Measurements from ENCODE around the gene CGB1. TPM values are rescaled to one million over a fixed set of nuclear protein-coding genes. Genes with fewer than 3 reads are reported as not detected.

The CGB1 gene
- total and polyA plus RNA-seq, 10 of the 15 experiments (the other 5 are each of a cell fraction or from before 2014, with no cell fraction given), result not detected

GRCh38 chr19:49070416-49070815 is 33.7 kb upstream of the CGB1 start:
- SMC1A ChIA-PET (ENCODE audit: uncharacterized antibody, unreplicated experiment), result no interaction called here
- POLR2A ChIA-PET, result interaction anchor here (0.6 to 1.3 kb wide), 2 partner anchors 10 to 795 kb away, joined by 4 to 7 read pairs; no protein-coding TSS in a partner anchor
- RAD21 ChIA-PET (ENCODE audit: unreplicated experiment), result interaction anchor here (1.9 kb wide), 1 partner anchor 138 kb away, joined by 4 read pairs; no protein-coding TSS in a partner anchor
- CTCF ChIA-PET, result interaction anchor here (0.6 to 1.4 kb wide), 4 partner anchors 28 to 155 kb away, joined by 3 to 5 read pairs (median 3); no protein-coding TSS in a partner anchor
- TF ChIP-seq PAX5 (IDR thresholded peaks at IDR 0.05; ENCODE audit: borderline replicate concordance, low read depth, low read length), result no peak
- no peak for TF ChIP-seq BMI1 (IDR thresholded peaks at IDR 0.05; ENCODE audit: borderline replicate concordance)
- TF ChIP-seq ZBTB40 (IDR thresholded peaks at IDR 0.05; ENCODE audit: borderline replicate concordance), result no peak
- TF ChIP-seq ZSCAN29 (IDR thresholded peaks at IDR 0.05), result no peak
- no peak for TF ChIP-seq SMC3 (IDR thresholded peaks at IDR 0.05; ENCODE audit: borderline replicate concordance, low read length)
- no peak for TF ChIP-seq ZNF274 (IDR thresholded peaks at IDR 0.05; ENCODE audit: insufficient read depth, insufficient read length)
- TF ChIP-seq RAD51 (IDR thresholded peaks at IDR 0.05), result no peak
- no peak for TF ChIP-seq IKZF2 (IDR thresholded peaks at IDR 0.05)
- no peak for TF ChIP-seq CREM (IDR thresholded peaks at IDR 0.05; ENCODE audit: low read depth)
- no peaks in the 10 kb centered on the region for H3K79me2 ChIP-seq (ENCODE audit: control insufficient read depth, insufficient read depth, low read length)
- H3K36me3 ChIP-seq (ENCODE audit: control insufficient read depth in 2 of 2, insufficient read depth in 2 of 2, low read length in 1 of 2), result no peaks in the 10 kb centered on the region
- no peak overlapping the region for H3K4me2 ChIP-seq (ENCODE audit: control insufficient read depth, insufficient read depth)
- FAIRE-seq (no peak), DNase-seq (ENCODE audit: low read depth, low spot score) (no peak), ATAC-seq (no peak)
- H2AFZ ChIP-seq (ENCODE audit: control insufficient read depth, low read depth, low read length), result no peak overlapping the region
- no peaks in the 10 kb centered on the region for H4K20me1 ChIP-seq (ENCODE audit: control insufficient read depth, insufficient read depth)
- no peak overlapping the region for H3K27ac ChIP-seq (ENCODE audit: control insufficient read depth, insufficient read depth)
- no peaks in the 10 kb centered on the region for H3K4me1 ChIP-seq (ENCODE audit: control insufficient read depth, insufficient read depth, low read length)
- no TSS peak for BruUV-seq (replicated peaks)
- in situ Hi-C loops (cut with MboI), result no loop called here
- no peak overlapping the region for H3K9ac ChIP-seq (ENCODE audit: control insufficient read depth, insufficient read depth, low read length)
- H3K9me3 ChIP-seq (replicated peaks; ENCODE audit: control insufficient read depth, insufficient read depth, low read length), result no peaks in the 10 kb centered on the region; the same call in 2 of the 3 replicates
- no peak overlapping the region for H3K4me3 ChIP-seq
- H3K27me3 ChIP-seq (replicated peaks in 1 of 2; ENCODE audit: control insufficient read depth in 2 of 2, insufficient read depth in 2 of 2, low read length in 1 of 2), result peaks cover 1 to 5% of the 10 kb centered on the region in 2 experiments
- WGBS (ENCODE audit: insufficient coverage, insufficient replicate concordance, low lambda C conversion rate, missing lambda C conversion rate), result 89% methylated on average over 21 of the region's 21 CpGs
- intact Hi-C loops (cut with micrococcal nuclease; ENCODE audit: unreplicated experiment), result no loop called here
